K562 (cell line): ENCODE data around the gene VPS33A. TPM values are rescaled to one million over a fixed set of nuclear protein-coding genes. Genes with fewer than 3 reads are reported as not detected.

Source experiments
- CSDE1 ChIP-seq, 2 experiments: fragments of 450-650 bp; IDR thresholded peaks; 2 replicates each; pipeline ENCODE4 v1.6.1; 2016; ENCODE audit warnings: mild to moderate bottlenecking in 1 of 2
- JUN ChIP-seq, 2 experiments: sonication (generic) in 1 of 2; formaldehyde crosslinking in 1 of 2; IDR thresholded peaks; 2 replicates each; pipeline versions ENCODE4 v1.6.1 to v1.8.0; 2012 to 2022; ENCODE audit warnings: borderline replicate concordance in 2 of 2, mild to moderate bottlenecking in 2 of 2, improper control_type of control experiment in 1 of 2, low read depth in 1 of 2, low read length in 1 of 2, missing genetic modification reagents in 1 of 2
- NR2C1 ChIP-seq, 2 experiments: fragments of 450-650 bp; IDR thresholded peaks; 2 replicates each; pipeline ENCODE4 v1.6.1; 2017; ENCODE audit warnings: mild to moderate bottlenecking in 2 of 2, antibody characterized with exemption in 1 of 2, inconsistent platforms in 1 of 2, missing compliant biosample characterization in 1 of 2, missing genetic modification characterization in 1 of 2
- NRF1 ChIP-seq, 2 experiments: fragments of 450-650 bp; IDR thresholded peaks in 1 of 2; conservative IDR thresholded peaks in 1 of 2; 2 replicates each; pipeline ENCODE4 v1.6.1; 2014; ENCODE audit warnings: mild to moderate bottlenecking in 2 of 2
- PHTF2 ChIP-seq: fragments of 250-450 bp; sonication (Bioruptor Pico); IDR thresholded peaks from 2 replicates; pipeline ENCODE4 v1.5.0; 2021; ENCODE audit warnings: mild to moderate bottlenecking
- POLR3A ChIP-seq: IDR thresholded peaks from 2 replicates; pipeline ENCODE4 v1.6.1; 2011; ENCODE audit warnings: borderline replicate concordance, mild to moderate bottlenecking, moderate library complexity; ENCODE audit not compliant: insufficient read length, insufficient read depth; ENCODE audit errors: extremely low read depth
- SMC3 ChIP-seq: conservative IDR thresholded peaks from 2 replicates; pipeline ENCODE4 v1.6.1; 2011; ENCODE audit warnings: low read depth, low read length, improper control_type of control experiment; ENCODE audit not compliant: insufficient read depth
- TCF7L2 ChIP-seq: fragments of 150-350 bp; IDR thresholded peaks from 2 replicates; pipeline ENCODE4 v1.6.1; 2016; ENCODE audit warnings: low read depth, mild to moderate bottlenecking, low read length, moderate library complexity
- ZBTB33 ChIP-seq: sonication (generic); formaldehyde crosslinking; IDR thresholded peaks from 2 replicates; pipeline ENCODE4 v1.8.1; 2023; ENCODE audit warnings: mild to moderate bottlenecking, missing genetic modification reagents
- ZNF311 ChIP-seq: fragments of 250-450 bp; sonication (Bioruptor Pico); IDR thresholded peaks from 2 replicates; pipeline ENCODE4 v1.4.0; 2020; ENCODE audit warnings: mild to moderate bottlenecking, moderate library complexity
- ZNF511 ChIP-seq: sonication (generic); formaldehyde crosslinking; IDR thresholded peaks from 2 replicates; pipeline ENCODE4 v1.8.0; 2022; ENCODE audit warnings: mild to moderate bottlenecking, missing genetic modification reagents
- polyA plus RNA-seq, 8 experiments: library from polyadenylated mRNA; depleted of rRNA in 4 of 8; stranded (reverse) in 5 of 8; unstranded in 3 of 8; fragments of >200 nt; fragmentation: Nextera tagmentation in 2 of 8; fragmentation: Illumina TruSeq in 1 of 8; extraction: Ambion mirVana in 2 of 8; extraction: Trizol in 1 of 8; gene quantifications; 2 replicates each; pipeline versions ENCODE4 v1.2.1 to v1.2.3, GENCODE V29; 2011 to 2014; ENCODE audit warnings: inconsistent platforms in 1 of 8, missing spikeins in 1 of 8
- total RNA-seq, 7 experiments: library from RNA; depleted of rRNA in 6 of 7; stranded (reverse); fragments of >200 nt in 6 of 7; fragmentation: Illumina TruSeq in 2 of 7; extraction: Trizol in 2 of 7; gene quantifications; 2 replicates each; pipeline versions ENCODE4 v1.2.1 to v1.2.3, GENCODE V29; 2011 to 2021; ENCODE audit warnings: low replicate concordance in 1 of 7
- TF ChIP-seq, protein P1 (sequence below): IDR thresholded peaks from 3 replicates; pipeline ENCODE4 v1.6.1; 2011; ENCODE audit warnings: borderline replicate concordance, mild to moderate bottlenecking, moderate library complexity; ENCODE audit not compliant: insufficient read length; ENCODE audit errors: extremely low read depth

Gene VPS33A
- total and polyA plus RNA-seq, 9 of the 15 experiments (the other 6 are each of a cell fraction or from before 2014, with no cell fraction given), result 10.6 to 34.3 (median 25.3) TPM

DNA sequence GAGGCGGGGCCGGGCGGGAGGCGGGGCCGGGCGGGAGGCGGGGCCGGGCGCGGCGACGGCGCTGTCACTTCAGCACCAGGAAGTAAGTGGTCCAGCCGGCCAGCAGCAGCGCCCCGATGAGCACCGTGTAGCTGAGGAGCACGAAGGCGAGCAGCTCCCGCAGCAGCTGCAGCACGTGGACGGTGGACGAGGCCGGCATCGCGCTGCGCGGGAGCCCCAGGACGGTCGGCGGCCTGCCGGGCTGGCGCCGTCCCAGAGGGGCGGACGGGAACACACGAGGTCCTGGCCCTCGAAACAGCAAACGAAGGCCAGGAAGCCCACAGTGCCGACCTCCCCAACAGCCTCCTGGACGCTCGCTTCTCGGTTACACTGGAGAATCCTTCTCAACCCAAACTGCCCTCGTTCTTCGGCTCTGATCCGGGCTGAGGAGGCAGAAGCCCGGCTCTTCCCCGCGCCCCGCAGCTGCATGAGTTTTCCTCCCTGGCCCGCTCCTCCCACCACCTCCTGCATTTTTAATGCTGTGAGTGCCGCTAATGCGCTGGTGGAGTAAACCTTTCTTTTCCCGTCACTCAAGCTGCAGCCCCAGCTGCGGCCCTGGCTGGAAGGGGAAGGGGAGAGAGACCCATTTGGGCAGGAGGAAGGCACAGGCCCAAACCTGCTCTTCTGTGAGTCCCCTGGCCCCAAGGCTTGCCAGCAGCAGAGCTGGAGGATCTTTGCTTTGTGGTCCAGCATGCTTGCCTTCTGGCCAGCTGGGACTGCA lies 39.7 kb downstream of the VPS33A start (continued):
- TF ChIP-seq CSDE1 (IDR thresholded peaks at IDR 0.05), result no peak
- peak; percentile 79; the same call in 1 of the 2 replicates for TF ChIP-seq JUN (IDR thresholded peaks at IDR 0.05; ENCODE audit: borderline replicate concordance, low read depth, low read length)
- 0 out of 2 replicates have a peak, but pooled peaks have one; percentile 55 for TF ChIP-seq JUN (CRISPR knock-in tag; IDR thresholded peaks at IDR 0.05; ENCODE audit: borderline replicate concordance)
- TF ChIP-seq POLR3A, result no peak
- TF ChIP-seq ZNF511, result peak; percentile 99
- TF ChIP-seq TCF7L2, result no peak
- TF ChIP-seq, protein P1, sequence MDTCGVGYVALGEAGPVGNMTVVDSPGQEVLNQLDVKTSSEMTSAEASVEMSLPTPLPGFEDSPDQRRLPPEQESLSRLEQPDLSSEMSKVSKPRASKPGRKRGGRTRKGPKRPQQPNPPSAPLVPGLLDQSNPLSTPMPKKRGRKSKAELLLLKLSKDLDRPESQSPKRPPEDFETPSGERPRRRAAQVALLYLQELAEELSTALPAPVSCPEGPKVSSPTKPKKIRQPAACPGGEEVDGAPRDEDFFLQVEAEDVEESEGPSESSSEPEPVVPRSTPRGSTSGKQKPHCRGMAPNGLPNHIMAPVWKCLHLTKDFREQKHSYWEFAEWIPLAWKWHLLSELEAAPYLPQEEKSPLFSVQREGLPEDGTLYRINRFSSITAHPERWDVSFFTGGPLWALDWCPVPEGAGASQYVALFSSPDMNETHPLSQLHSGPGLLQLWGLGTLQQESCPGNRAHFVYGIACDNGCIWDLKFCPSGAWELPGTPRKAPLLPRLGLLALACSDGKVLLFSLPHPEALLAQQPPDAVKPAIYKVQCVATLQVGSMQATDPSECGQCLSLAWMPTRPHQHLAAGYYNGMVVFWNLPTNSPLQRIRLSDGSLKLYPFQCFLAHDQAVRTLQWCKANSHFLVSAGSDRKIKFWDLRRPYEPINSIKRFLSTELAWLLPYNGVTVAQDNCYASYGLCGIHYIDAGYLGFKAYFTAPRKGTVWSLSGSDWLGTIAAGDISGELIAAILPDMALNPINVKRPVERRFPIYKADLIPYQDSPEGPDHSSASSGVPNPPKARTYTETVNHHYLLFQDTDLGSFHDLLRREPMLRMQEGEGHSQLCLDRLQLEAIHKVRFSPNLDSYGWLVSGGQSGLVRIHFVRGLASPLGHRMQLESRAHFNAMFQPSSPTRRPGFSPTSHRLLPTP, result no peak
- no peak for TF ChIP-seq NRF1 (conservative IDR thresholded peaks at IDR 0.05 in 1 of 2, IDR thresholded peaks at IDR 0.05 in 1 of 2)
- no peak for TF ChIP-seq NR2C1 (IDR thresholded peaks at IDR 0.05)
- TF ChIP-seq NR2C1 (tag; IDR thresholded peaks at IDR 0.05), result no peak
- no peak for TF ChIP-seq SMC3
- TF ChIP-seq ZBTB33, result peak; percentile 83
- no peak for TF ChIP-seq PHTF2
- TF ChIP-seq ZNF311 (CRISPR knock-in tag), result no peak
